GM18520 (cell line): ENCODE results near the gene BTF3L4.
"Not testable (repeated sequence)": the region's sequence is repeated elsewhere in the genome, so short reads cannot be mapped to it uniquely, and the experiment has no call there.

Experiments
- ATAC-seq: cut with Tn5 transposase; IDR thresholded peaks from one replicate; pipeline ENCODE4 v1.9.1; 2021; ENCODE audit not compliant: unreplicated experiment

BTF3L4 gene

GRCh38 chr1:52056163-52056936, at the start of gene BTF3L4:
Gene BTF3L4, plus strand, starts transcription at chr1:52056295. Its CDS starts 3,553 bp downstream, at chr1:52059848.
- peak; percentile 57 for ATAC-seq

- no peak for ATAC-seq
Measured at GRCh38 chr1:52007215-52008002, 48.7 kb upstream of the BTF3L4 start.

- ATAC-seq: no peak
Measured at GRCh38 chr1:52008071-52008809, 47.9 kb upstream of the BTF3L4 start.

GRCh38 chr1:52022133-52022532, 34.0 kb upstream of the BTF3L4 start:
- no peak for ATAC-seq

- no peak for ATAC-seq
Measured at GRCh38 chr1:52026278-52026677, 29.8 kb upstream of the BTF3L4 start.

GRCh38 chr1:52028328-52028727, 27.8 kb upstream of the BTF3L4 start:
- ATAC-seq: no peak

- not testable (repeated sequence) for ATAC-seq
Measured at GRCh38 chr1:52028839-52029238, 27.3 kb upstream of the BTF3L4 start.

- ATAC-seq: peak; percentile 14
Measured at GRCh38 chr1:52032124-52032784, 23.8 kb upstream of the BTF3L4 start.

DNA sequence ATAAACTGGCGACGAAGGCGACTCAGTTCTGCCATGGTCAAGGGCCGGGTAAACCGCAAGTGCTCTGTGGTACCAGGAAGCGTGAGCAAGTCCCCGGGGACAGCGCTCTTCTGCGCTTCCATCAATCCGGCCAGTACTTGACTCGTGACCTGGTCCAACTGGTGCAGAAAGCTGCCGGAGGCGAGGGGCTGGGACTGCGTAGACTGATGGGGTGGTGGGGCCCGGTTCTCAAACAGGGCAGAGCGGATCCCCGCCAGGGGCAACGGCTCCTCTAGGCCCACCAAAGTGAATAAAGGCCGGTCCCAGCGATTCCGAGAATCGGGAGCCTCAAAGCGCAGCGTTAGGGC, 23.3 kb upstream of the BTF3L4 start:
- peak; percentile 27 for ATAC-seq

GRCh38 chr1:52033190-52034049, 22.7 kb upstream of the BTF3L4 start, which contains the start of gene KTI12:
Gene KTI12, minus strand, starts transcription at chr1:52033810. Its CDS starts 49 bp downstream, at chr1:52033761.
- ATAC-seq: peak; percentile 86

GRCh38 chr1:52034050-52034384, 22.1 kb upstream of the BTF3L4 start:
- ATAC-seq: no peak

DNA sequence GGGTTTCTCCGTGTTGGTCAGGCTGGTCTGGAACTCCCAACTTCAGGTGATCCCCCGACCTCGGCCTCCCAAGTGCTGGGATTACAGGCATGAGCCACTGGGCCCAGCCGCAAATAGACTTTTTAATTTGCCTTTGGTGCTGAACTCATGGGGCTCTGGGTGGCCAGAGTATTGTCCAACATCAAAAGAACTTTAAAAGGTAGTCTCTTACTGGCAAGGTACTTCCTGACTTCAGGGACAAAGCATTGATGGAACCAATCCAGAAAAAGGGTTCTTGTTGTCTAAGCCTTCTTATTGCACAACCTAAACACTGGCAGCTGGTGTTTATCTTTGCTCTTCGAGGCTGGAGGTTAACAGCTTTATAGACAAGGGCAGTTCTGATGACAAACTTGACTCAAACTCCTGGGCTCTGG, 18.7 kb upstream of the BTF3L4 start:
- ATAC-seq: no peak

- no peak for ATAC-seq
Measured at GRCh38 chr1:52037909-52038308, 18.2 kb upstream of the BTF3L4 start.

- ATAC-seq: no peak
Measured at GRCh38 chr1:52041551-52042185, 14.4 kb upstream of the BTF3L4 start.

- no peak for ATAC-seq
Measured at GRCh38 chr1:52045236-52045635, 10.9 kb upstream of the BTF3L4 start.

GRCh38 chr1:52045666-52046195, 10.4 kb upstream of the BTF3L4 start:
- not testable (repeated sequence) for ATAC-seq

GRCh38 chr1:52049337-52049736, 6.8 kb upstream of the BTF3L4 start:
- not testable (repeated sequence) for ATAC-seq

DNA sequence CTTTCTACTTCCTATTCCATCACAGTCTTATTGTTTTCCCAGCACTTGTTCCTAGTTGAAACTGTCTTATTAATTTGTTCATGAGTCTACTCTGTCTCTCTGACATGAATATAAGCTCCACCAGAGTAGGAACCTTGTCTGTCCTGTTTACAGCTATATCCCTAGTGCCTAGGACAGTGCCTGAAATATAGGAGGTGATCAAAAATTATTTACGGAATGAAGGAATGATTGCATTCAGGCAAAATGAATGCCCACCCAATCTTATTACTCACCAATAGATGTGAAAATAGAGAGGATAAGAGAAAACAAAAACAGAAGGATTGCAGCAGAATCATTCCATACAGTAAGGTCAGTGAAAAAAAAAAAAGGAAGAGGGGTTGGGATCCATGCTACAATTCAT, 2.2 kb upstream of the BTF3L4 start:
- ATAC-seq: no peak

DNA sequence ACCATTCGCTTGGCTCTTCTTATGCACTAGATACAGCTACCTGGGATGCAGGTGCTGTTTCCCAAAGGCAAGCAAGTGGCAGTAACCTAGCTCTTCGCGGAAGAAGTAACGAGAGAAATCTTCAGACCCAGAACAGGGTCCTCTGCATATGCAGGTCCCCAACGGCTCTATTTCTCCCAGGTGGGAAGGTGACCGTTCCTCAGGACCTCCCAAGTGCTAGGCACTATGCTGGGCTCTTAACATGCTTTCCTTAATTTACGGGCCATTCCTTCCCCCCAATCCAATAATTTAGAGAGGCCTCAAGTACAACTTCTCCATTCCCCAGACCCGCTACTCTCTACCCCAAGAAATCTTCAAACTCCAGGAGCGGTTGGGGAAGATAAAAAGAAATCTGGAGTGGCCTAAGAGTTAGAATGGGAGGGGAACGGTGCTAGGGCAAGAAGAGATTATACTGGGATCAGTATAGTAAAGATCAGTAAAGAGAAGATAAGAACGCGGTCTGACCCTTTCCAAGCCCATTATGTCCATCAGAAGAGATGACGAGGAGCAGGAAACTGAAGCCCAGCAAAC, 1.5 kb upstream of the BTF3L4 start:
- ATAC-seq: no peak
